Activated CD4-positive, CD25-positive, alpha-beta regulatory T cell (primary cell): ENCODE results near the gene S100A7.

ENCODE experiments used
- DNase-seq, 4 experiments: peaks; one replicate each; lab custom pipeline; 2025; lab: John Stamatoyannopoulos, UW

Gene S100A7

GRCh38 chr1:153460551-153460950, at the start of gene S100A7:
Gene S100A7, minus strand, starts transcription at chr1:153460651. Its CDS starts 1,638 bp downstream, at chr1:153459013.
- DNase-seq = no peak

- peak; percentile 22 to 56 (median 23) for DNase-seq
These were observed 49.4 kb upstream of the S100A7 start for GRCh38 chr1:153509729-153510354.

DNA sequence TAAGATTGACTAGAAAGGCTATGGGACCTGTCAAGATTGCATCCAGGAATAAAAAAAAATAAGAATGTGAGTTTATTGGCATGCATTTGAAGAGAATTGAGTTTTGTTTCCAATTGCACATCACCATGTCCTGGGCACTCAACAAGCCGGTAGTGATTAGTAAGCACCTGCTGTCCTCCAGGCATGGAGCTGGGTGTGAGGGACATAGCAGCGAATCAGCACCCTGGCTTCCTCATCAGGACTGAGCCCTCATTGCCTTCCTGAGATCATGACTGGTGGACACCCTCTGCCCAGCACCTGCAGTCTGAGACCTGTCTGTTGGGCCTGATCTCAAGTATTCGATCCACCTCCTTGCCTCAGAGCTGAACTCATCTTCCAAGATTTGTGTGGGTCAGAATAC, 48.6 kb upstream of the S100A7 start:
- DNase-seq = no peak

GRCh38 chr1:153507926-153508583, 47.6 kb upstream of the S100A7 start:
- DNase-seq = no peak

GRCh38 chr1:153506831-153507413, 46.5 kb upstream of the S100A7 start:
- no peak for DNase-seq

DNA sequence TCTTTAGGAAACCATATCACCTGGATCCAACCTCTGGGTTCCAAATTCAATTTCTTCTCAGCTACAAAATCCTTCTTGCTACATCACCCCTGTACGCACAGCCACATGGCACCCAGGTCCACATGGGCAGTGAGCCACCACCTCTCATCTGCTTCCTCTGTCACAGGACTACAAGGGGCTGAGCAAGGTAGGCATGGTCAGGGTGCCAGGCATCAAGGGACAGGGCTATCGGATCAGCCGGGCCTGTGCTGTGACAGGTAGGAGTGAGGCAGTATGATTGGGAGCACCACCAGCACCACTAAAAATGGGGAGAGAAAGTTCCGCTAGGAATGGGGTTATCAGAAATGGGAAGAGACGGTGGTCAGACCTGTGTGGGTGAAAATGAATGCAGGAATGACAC, 45.9 kb upstream of the S100A7 start:
- no peak for DNase-seq

- no peak for DNase-seq
These were observed 45.1 kb upstream of the S100A7 start for GRCh38 chr1:153505576-153505975.

- DNase-seq = no peak
These were observed 43.3 kb upstream of the S100A7 start for GRCh38 chr1:153503766-153504165.

DNA sequence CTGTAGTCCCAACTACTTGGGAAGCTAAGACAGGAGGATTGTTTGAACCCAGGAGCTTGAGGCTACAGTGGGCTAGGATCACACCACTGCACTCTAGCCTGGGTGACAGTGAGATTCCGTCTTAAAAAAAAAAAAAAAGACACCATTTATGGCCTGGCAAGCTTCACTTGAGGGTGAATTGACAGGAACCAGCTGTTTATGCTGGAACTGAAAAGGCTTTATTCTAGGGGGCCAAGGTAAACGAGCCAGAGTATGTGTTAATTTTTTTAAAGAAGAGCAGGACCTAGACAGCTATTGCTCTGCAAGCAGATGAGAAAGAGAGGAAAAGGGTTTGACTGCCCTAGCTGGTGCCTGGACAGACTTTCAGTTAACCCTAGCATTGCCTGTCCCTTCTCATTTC, 38.3 kb upstream of the S100A7 start:
- no peak for DNase-seq

GRCh38 chr1:153495536-153495935, 35.1 kb upstream of the S100A7 start:
- DNase-seq = no peak

- DNase-seq = peak; percentile 42 to 78 (median 61)
These were observed 34.6 kb upstream of the S100A7 start for GRCh38 chr1:153494976-153495535.

GRCh38 chr1:153493343-153493960, 33.0 kb upstream of the S100A7 start:
- no peak for DNase-seq

DNA sequence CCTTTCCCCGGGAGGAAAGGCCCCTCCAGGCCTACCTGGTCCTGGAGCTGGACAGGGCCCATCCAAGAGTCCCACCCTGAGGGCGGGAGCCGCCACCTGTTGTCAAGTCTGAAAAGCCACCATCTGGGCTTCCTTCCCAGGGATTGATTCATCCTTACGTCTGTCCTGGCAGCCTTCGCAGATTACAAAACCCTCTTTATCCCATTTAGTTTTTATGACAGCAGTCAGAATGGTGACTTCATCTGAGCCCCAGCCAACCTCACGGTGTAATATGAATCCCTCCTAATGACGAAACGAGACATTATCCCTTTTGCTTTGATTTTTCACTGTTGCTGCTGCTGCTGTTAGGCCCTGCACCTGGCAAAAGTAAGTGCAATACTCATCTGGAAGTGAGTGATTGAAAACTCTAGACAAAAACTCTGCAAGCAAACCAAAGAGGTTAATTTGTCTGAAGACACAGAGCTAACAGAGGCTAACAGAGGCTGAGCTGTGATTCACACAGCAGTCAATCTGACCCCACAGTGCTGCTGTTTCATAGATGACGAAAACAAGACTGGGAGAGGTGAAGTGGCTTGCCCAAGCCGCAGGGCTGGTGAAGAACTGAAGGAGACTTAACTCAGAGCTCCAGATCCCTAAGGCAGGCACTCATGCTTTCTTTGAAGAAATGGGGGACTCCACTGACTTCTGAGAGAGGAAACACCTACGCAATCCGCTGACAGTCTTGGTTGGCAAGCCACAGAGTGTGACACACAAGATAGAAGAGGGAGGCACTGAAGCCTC, 30.0 kb upstream of the S100A7 start:
- DNase-seq = no peak

GRCh38 chr1:153488731-153489130, 28.3 kb upstream of the S100A7 start:
- DNase-seq = no peak

DNA sequence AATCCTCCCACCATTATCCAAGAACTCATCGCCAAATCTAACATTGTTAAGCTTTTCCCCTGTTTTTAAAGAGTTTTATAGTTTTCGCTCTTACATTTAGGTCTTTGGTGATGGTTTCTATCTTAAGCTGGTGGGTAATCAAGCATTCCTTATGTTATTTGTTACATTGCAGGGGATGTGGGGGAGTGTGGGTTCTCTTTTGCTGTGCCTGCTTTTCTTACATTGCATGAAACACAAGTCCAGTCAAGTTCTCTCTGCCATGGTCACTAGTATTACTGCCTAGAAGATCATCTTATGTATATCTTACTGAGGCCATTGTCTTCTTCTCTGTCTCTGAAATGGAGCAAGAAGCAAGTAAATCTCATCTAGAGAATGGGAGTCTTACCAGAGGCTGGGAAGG, 27.3 kb upstream of the S100A7 start:
- no peak for DNase-seq

GRCh38 chr1:153485863-153486262, 25.4 kb upstream of the S100A7 start:
- no peak for DNase-seq

DNA sequence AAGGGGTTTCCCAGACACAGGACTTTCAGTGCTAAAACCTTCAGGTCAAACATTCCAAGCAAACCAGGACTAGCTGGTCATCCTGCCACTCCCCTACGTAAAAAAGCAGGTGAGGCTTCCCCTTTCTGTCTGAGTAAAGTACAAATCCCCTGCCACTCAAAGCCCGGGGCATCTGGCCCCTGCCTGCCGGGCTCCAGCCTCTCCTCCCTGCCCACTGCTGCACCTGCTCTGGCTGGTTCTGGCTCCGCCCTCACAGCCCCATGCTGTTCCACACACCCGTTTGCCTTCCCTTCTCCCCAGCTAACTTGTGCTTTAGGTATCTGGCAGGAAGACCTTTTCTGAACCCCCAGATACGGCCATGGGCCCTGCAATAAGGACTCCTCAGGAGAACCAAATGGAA, 23.3 kb upstream of the S100A7 start:
- no peak for DNase-seq

GRCh38 chr1:153481124-153481523, 20.7 kb upstream of the S100A7 start:
- DNase-seq = no peak

DNA sequence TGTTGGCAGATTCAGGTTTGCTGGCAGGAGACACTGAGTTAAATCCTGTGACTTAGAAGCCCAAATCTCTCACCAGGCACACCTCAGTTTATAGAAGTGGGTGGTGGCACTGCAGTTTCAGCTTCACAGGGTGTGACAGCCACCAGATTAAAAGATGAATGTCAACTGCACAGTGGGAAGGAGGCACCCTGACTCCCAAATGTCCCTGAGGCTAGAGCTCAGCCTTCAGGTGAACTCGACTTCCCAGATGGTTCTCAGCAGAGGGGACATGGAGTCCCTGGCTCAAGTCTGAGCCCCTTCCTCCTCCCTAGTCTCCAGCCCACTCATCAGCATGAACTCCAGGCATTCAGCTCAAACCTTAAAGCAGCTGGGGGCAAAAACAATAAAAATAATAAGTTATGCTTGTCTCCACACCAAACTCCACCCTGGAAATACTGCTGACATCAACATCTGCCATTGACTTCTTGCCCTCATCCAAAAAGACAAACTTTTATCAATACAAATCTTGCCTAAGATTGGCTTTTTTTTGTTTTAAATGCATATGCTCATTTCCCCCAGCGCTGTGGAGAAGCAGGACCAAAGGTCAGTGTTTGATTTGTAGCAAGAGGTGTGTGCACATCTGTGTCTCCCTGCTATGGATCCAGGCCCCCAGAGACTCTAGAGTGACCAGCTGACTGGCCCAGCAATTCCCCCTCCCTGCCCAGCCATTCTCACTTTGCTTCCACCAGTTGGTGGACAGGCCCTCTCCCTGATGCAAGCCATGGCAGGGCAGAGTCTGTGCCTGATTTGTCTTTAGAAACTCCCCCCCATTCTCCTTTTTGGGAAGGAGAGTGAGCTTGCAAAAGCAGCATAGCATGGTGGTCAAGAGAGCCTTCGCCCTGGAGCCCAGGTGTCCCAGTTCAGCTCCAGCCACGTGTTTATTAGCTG, 18.5 kb upstream of the S100A7 start:
- DNase-seq = no peak

DNA sequence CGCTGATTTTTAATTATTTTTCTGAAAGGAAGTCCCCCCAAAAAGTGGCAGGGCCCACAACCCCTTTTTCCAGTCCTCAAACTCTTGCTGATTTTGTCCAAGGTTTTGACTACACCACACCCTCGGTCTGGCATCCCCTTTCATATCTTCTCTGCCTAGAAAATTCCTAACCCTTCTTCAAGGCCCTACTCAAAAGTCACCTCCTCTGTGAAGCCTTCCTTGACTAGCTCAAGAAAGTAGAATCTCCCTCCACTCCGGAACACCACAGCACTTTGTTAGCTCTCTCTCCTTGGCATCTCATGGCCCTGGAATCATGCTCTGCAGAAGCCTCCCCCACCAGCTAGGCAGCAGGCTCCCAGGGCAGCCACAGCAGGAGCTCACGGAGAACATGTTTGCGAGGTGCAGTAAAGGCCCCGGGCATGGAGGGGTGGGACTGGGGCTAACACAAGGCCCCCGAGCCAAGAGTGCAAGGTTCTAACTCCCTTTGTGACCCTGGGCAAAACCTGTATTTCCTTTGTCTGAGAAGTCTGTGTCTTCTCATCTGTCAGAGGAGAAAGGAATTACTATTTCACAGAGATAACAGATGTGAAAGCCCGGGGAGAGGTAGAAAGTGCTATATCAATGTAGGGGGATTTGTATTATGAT, 17.7 kb upstream of the S100A7 start:
- DNase-seq = no peak
